HepG2 (cell line): Measurements from ENCODE around the gene OTOP1.

Experiments
- ZKSCAN8 ChIP-seq: IDR thresholded peaks from 2 replicates; pipeline ENCODE4 v1.6.1; 2016; ENCODE audit warnings: borderline replicate concordance, missing genetic modification reagents, missing compliant biosample characterization
- TF ChIP-seq, protein P1 (sequence below): sonication (generic); formaldehyde crosslinking; IDR thresholded peaks from 2 replicates; pipeline ENCODE4 v1.5.0; 2020; ENCODE audit warnings: missing genetic modification reagents

DNA sequence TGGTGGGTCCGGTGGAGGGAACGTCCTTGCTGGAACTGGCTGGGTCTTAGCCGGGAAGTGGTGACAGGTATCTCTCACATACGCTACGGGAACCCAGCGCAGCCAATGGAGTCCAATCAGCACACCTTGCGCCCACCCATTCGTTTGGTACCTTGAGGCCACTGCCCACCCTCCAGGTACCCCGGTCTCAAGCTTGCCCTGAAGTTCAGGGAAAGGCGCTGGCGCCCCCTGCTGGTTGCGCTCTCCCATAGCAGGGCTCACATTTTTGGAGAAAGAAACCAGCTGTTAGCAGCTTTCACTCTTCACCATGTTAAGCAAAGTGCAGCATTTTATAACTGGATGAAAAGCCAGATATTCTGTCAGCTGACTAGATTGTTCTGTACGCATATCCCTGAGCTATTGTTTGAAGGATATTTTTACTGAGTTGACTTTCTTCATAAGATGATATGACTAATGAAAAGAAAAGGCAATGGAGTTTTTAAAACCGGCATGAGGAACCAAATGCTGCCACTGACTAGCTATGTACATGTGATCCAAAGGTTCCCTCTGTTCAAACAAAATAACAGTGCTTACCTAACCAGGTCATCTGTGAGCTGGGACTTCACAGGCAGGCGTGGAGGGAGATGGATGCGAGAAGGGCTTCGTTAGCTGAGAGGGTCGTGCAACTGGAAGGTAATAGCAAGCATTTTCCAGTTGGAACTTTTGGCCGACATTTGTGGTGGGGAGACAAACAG, 43.7 kb downstream of the OTOP1 start:
- TF ChIP-seq, protein P1, sequence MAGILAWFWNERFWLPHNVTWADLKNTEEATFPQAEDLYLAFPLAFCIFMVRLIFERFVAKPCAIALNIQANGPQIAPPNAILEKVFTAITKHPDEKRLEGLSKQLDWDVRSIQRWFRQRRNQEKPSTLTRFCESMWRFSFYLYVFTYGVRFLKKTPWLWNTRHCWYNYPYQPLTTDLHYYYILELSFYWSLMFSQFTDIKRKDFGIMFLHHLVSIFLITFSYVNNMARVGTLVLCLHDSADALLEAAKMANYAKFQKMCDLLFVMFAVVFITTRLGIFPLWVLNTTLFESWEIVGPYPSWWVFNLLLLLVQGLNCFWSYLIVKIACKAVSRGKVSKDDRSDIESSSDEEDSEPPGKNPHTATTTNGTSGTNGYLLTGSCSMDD: no peak
- no peak for TF ChIP-seq ZKSCAN8
